ENCODE data around the gene FAM210A. TPM values are rescaled to one million over a fixed set of nuclear protein-coding genes. Genes with fewer than 3 reads are reported as not detected.
A peak's percentile ranks its signal among the peaks of the same experiment; 100 is the strongest.

FAM210A gene
- total RNA-seq, 1 experiment from 2014 or later = 26.2 TPM

DNA sequence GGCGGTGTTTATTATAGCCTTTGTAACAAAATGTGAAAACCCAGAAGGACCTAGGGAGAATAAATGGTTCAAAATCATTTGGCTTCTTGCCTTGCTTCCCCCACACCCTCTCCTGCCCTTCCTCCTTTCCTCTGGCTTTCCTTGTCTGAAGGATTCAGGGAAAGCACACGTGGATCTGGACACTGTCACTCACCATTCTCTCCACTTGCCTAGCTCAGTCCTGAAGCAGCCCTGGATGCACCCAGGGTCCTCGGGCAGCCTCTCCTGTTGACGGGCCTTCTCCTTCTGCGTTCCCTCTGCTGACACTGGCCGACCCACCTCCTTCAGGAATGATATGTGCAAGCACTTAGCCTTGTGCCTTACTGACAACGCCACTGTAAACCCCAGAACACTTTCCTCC is 68.4 kb downstream of the FAM210A start:
- RAD21 ChIA-PET (ENCODE audit: low non-redundant PET in 1 of 2, low total read pairs in 2 of 2, uncharacterized antibody in 2 of 2, unreplicated experiment in 2 of 2) = no interaction called here
- DNase-seq (ENCODE audit: low read depth, low spot score) = no peak
- H3K9me3 ChIP-seq (ENCODE audit: control insufficient read depth in 1 of 2, insufficient read depth in 1 of 2, low read depth in 1 of 2, low read length in 2 of 2) = no peaks in the 10 kb centered on the region
- H3K79me2 ChIP-seq (ENCODE audit: insufficient read depth, low read length) = peaks cover 3% of the 10 kb centered on the region; the same call in 1 of the 2 replicates
- no peaks in the 10 kb centered on the region for H3K27me3 ChIP-seq (ENCODE audit: insufficient read depth, low read length)
- no peak overlapping the region for H3K4me3 ChIP-seq (replicated peaks in 1 of 2; ENCODE audit: low read depth in 1 of 2, low read length in 2 of 2)
- H3K4me1 ChIP-seq (ENCODE audit: control insufficient read depth in 1 of 2, insufficient read depth in 2 of 2, low read length in 2 of 2) = 0 out of 4 replicates have a peak, but pooled peaks cover 0 to 2% of the 10 kb centered on the region in 2 experiments
- POLR2A ChIA-PET = no interaction called here
- H3K9ac ChIP-seq (ENCODE audit: low read length) = no peak overlapping the region
- intact Hi-C loops (cut with micrococcal nuclease) = no loop called here
- H4K20me1 ChIP-seq (ENCODE audit: insufficient read depth) = no peaks in the 10 kb centered on the region
- H3K9me2 ChIP-seq (ENCODE audit: insufficient read depth) = no peaks in the 10 kb centered on the region
- H3K27ac ChIP-seq (ENCODE audit: low read depth, low read length) = no peak overlapping the region
- ATAC-seq = 0 out of 2 replicates have a peak, but pooled peaks have one; percentile 14
- no peak overlapping the region for H2AFZ ChIP-seq (ENCODE audit: low read depth, low read length, poor library complexity, severe bottlenecking)
- H3K36me3 ChIP-seq (ENCODE audit: control insufficient read depth in 1 of 2, insufficient read depth in 2 of 2, low read length in 2 of 2) = no peaks in the 10 kb centered on the region
- no peak overlapping the region for H3K4me2 ChIP-seq (ENCODE audit: low read length)
- no peak for TF ChIP-seq RAD21 (IDR thresholded peaks at IDR 0.05; ENCODE audit: low read depth)
- no peak for TF ChIP-seq CEBPB (IDR thresholded peaks at IDR 0.05; ENCODE audit: low read depth)
- TF ChIP-seq YY1 (IDR thresholded peaks at IDR 0.05; ENCODE audit: extremely low read depth, insufficient replicate concordance, low read depth, low read length) = no peak
- TF ChIP-seq TCF7L2 (IDR thresholded peaks at IDR 0.05; ENCODE audit: borderline replicate concordance, extremely low read depth, insufficient read depth, insufficient read length) = no peak
- TF ChIP-seq SIN3A (IDR thresholded peaks at IDR 0.05; ENCODE audit: low read depth) = no peak
- no peak for TF ChIP-seq CBX3 (IDR thresholded peaks at IDR 0.05; ENCODE audit: low read depth)
- TF ChIP-seq ZNF274 (IDR thresholded peaks at IDR 0.05; ENCODE audit: low read depth, low read length) = no peak
- TF ChIP-seq, protein P1, sequence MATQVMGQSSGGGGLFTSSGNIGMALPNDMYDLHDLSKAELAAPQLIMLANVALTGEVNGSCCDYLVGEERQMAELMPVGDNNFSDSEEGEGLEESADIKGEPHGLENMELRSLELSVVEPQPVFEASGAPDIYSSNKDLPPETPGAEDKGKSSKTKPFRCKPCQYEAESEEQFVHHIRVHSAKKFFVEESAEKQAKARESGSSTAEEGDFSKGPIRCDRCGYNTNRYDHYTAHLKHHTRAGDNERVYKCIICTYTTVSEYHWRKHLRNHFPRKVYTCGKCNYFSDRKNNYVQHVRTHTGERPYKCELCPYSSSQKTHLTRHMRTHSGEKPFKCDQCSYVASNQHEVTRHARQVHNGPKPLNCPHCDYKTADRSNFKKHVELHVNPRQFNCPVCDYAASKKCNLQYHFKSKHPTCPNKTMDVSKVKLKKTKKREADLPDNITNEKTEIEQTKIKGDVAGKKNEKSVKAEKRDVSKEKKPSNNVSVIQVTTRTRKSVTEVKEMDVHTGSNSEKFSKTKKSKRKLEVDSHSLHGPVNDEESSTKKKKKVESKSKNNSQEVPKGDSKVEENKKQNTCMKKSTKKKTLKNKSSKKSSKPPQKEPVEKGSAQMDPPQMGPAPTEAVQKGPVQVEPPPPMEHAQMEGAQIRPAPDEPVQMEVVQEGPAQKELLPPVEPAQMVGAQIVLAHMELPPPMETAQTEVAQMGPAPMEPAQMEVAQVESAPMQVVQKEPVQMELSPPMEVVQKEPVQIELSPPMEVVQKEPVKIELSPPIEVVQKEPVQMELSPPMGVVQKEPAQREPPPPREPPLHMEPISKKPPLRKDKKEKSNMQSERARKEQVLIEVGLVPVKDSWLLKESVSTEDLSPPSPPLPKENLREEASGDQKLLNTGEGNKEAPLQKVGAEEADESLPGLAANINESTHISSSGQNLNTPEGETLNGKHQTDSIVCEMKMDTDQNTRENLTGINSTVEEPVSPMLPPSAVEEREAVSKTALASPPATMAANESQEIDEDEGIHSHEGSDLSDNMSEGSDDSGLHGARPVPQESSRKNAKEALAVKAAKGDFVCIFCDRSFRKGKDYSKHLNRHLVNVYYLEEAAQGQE (IDR thresholded peaks at IDR 0.05; ENCODE audit: low read depth) = no peak
- TF ChIP-seq FOSL1 (IDR thresholded peaks at IDR 0.05; ENCODE audit: low read depth) = no peak
- TF ChIP-seq, protein P2, sequence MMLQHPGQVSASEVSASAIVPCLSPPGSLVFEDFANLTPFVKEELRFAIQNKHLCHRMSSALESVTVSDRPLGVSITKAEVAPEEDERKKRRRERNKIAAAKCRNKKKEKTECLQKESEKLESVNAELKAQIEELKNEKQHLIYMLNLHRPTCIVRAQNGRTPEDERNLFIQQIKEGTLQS (IDR thresholded peaks at IDR 0.05) = no peak
- TF ChIP-seq SRF (IDR thresholded peaks at IDR 0.05; ENCODE audit: low read depth) = no peak
- TF ChIP-seq EZH2 (IDR thresholded peaks at IDR 0.05) = no peak
- TF ChIP-seq POLR2A (IDR thresholded peaks at IDR 0.05; ENCODE audit: borderline replicate concordance, extremely low read depth, insufficient read depth, insufficient read length) = no peak
- no peak for TF ChIP-seq ZFX (IDR thresholded peaks at IDR 0.05)
- no peak for TF ChIP-seq SP1 (IDR thresholded peaks at IDR 0.05; ENCODE audit: low read depth)
- TF ChIP-seq, protein P3, sequence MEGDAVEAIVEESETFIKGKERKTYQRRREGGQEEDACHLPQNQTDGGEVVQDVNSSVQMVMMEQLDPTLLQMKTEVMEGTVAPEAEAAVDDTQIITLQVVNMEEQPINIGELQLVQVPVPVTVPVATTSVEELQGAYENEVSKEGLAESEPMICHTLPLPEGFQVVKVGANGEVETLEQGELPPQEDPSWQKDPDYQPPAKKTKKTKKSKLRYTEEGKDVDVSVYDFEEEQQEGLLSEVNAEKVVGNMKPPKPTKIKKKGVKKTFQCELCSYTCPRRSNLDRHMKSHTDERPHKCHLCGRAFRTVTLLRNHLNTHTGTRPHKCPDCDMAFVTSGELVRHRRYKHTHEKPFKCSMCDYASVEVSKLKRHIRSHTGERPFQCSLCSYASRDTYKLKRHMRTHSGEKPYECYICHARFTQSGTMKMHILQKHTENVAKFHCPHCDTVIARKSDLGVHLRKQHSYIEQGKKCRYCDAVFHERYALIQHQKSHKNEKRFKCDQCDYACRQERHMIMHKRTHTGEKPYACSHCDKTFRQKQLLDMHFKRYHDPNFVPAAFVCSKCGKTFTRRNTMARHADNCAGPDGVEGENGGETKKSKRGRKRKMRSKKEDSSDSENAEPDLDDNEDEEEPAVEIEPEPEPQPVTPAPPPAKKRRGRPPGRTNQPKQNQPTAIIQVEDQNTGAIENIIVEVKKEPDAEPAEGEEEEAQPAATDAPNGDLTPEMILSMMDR (IDR thresholded peaks at IDR 0.05 in 2 of 3, conservative IDR thresholded peaks at IDR 0.05 in 1 of 3; ENCODE audit: borderline replicate concordance in 1 of 3, insufficient read depth in 1 of 3, low read depth in 2 of 3, low read length in 2 of 3) = no peak
- no TSS peak for BruUV-seq (replicated peaks)
- CTCF ChIA-PET = no interaction called here

Data from HCT116 (cell line).